22Rv1 (cell line): ENCODE data around the gene CACNA1C.

ENCODE experiments used
- H3K27ac ChIP-seq: fragments of 450-650 bp; 2 replicates; pipeline ENCODE4 v1.5.1; 2017
- ZFX ChIP-seq: fragments of 450-650 bp; IDR thresholded peaks from 2 replicates; pipeline ENCODE4 v1.6.1; 2017; ENCODE audit warnings: antibody characterized with exemption, borderline replicate concordance
- TF ChIP-seq, protein P1 (sequence below): fragments of 450-650 bp; IDR thresholded peaks from 2 replicates; pipeline ENCODE4 v1.5.1; 2017; ENCODE audit warnings: mild to moderate bottlenecking

Gene CACNA1C

DNA sequence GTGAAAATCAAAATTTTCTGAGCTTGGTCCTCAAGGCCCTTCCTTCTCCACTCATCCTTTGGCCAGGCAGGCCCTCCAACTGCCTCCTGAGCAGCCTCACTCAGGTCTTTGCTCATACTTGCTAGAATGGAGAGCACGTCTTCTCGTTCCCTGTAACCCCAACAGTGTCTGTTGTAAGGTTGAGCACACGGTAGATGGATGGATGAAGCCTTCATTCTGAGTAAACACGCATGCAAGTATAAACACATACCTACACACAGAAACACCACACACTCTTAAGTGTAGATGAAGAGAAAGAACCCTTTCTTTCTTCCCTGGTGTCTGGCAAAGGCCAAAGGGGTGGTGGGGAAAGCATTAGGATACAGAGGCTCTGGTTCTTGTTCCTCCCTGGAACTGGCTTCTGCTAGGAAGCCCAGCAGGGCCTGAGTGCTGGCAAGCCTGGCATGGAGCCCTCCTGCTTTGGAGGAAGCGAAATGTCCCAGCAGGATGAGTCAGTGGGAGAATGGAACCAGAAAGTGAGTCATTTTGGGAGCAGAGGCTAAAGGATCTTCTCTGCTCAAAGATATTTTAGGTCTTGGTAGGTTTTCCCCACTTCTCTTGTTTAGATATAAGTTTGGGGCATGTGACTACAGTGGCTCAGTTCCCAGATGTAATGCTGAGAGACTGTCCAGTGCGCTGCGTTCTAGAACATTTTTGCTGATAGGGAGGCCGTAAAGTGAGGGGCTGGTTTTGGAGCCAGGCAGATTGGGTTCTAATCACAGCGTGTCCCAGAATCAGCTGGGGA lies 127.4 kb downstream of the CACNA1C start:
- H3K27ac ChIP-seq, result no peak overlapping the region
- TF ChIP-seq ZFX, result no peak
- TF ChIP-seq, protein P1, sequence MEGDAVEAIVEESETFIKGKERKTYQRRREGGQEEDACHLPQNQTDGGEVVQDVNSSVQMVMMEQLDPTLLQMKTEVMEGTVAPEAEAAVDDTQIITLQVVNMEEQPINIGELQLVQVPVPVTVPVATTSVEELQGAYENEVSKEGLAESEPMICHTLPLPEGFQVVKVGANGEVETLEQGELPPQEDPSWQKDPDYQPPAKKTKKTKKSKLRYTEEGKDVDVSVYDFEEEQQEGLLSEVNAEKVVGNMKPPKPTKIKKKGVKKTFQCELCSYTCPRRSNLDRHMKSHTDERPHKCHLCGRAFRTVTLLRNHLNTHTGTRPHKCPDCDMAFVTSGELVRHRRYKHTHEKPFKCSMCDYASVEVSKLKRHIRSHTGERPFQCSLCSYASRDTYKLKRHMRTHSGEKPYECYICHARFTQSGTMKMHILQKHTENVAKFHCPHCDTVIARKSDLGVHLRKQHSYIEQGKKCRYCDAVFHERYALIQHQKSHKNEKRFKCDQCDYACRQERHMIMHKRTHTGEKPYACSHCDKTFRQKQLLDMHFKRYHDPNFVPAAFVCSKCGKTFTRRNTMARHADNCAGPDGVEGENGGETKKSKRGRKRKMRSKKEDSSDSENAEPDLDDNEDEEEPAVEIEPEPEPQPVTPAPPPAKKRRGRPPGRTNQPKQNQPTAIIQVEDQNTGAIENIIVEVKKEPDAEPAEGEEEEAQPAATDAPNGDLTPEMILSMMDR, result no peak

DNA sequence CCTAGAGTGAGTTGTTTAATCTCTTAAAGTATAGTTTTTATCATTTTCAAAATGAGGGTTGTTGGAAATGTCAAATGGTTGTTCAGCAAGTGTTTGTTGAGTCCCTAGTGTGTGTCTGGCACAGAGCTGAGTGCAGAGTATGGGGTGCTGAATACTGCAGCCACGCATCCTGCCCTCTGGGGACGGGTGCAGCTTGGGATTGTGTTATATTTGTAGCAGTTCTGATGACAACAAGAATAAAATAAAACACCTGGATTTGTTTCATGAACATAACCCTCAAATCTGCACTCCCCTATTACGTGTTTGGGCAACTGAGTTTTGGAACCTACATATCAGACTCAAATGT lies 127.9 kb downstream of the CACNA1C start:
- no peak overlapping the region for H3K27ac ChIP-seq
- no peak for TF ChIP-seq ZFX
- TF ChIP-seq, protein P1, result no peak

DNA sequence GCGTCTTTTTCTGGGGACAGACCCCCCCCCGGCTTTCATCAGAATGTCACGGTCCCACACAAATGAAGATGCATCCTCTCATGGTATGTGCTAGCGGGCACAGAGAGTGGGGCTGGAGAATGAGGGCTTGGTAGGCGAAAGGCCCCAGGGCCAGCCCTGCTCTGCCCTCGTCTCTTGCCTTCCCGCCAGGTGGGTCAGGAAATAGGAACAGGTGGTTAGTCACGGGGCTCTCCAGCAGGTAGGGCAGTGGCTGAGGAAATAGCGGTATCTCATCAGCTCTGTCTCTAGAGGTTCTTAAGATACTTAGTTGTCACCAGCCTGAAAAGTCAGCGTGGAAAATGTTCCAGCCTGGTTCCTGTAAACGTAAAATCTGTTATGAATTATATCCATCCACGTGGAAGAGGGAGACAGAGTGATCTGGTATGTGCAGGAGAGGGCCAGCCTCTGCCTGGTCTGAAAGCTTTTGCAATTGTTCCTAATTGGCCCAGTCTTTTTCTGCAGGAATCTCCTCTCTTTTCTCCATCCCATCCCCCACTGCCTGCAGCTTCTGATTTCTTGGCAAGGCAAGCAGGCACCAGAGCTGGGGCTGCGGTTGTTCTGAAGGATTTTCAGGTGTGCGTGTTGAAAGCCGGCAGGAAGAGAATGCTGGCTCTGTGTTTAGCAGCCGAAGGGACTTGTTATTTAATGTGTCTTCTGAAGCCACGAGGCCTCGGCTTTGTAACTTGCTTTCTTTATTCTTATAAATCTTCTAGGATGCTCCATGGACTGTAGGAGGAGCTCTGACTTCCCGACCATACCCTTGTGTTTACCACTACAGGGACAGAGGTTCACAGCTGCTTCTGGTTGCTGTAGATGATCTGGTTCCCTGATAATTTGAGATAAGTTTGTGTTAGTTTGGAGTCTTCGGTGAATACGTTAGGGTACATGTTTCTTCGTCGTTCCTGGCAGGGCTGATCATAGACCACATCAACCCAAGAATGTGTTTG lies 131.1 kb downstream of the CACNA1C start:
- no peak overlapping the region for H3K27ac ChIP-seq
- TF ChIP-seq, protein P1, result peak; percentile 14; the same call in 1 of the 2 replicates
- TF ChIP-seq ZFX, result no peak

DNA sequence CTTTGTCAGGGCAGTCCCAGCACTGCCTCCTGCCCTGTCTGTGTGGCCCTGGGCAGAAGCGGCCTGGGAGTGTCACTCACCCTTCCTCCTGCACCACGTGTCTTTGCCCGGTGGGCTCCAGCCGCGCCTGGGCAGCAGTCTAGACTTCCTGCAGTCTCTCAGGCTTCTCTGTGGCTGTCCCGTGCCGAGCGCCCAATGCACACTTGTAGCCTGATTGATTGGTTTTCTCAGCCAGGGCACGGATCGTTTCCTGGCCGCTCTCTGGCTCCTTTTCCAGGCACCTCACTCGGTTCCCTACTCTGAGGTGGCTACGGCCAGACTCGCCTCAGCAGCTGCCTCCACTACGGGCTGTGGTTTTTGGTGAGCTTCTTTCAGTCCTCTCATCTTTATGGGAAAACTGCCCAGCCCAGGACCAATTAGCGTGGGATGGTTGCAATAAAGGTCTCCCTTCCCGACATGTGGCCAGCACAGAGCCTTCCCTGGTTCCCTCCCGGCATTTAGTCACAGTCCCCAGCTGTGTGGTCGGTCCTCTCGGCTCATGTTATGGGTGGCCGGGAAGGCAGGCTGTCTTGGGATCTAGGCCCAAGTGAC lies 133.1 kb downstream of the CACNA1C start:
- no peak overlapping the region for H3K27ac ChIP-seq
- TF ChIP-seq, protein P1, result no peak
- no peak for TF ChIP-seq ZFX

DNA sequence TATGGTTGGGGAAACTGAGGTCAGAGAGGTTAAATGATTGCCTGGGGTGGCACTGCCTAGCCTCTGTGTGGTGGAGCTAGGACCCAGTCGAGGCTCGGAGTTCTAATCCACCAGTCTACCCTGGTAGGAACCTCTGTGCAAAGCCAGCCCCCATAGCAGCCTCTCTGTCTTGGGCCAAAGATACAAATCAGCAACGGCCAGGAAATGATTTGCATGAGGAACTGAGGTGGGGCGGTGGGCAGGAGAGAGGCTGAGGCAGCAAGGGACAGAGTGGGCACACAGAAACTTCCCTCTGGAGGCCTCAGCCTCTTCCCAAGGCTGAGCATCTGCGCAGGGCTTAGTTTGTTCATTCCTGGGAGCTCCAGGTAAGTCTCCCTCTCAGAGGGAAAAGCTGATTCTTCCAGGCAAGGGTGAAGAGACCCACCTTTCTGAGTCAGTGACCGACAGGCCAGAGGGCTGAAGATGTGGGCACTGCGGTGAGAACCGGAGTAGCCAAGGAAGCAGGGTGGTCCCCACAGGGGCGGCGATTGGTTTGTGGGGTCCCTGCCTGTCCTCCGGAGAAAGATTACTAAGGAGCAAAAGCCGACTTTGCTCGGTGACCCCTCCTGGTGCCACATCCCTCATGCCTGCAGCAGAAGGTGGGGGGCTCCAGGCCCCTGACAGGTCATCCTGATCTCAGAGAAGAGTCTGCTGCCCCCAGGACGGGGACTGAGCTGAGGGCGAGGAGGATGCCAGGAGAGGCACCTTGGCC lies 134.6 kb downstream of the CACNA1C start:
- no peak overlapping the region for H3K27ac ChIP-seq
- TF ChIP-seq, protein P1, result no peak
- no peak for TF ChIP-seq ZFX

DNA sequence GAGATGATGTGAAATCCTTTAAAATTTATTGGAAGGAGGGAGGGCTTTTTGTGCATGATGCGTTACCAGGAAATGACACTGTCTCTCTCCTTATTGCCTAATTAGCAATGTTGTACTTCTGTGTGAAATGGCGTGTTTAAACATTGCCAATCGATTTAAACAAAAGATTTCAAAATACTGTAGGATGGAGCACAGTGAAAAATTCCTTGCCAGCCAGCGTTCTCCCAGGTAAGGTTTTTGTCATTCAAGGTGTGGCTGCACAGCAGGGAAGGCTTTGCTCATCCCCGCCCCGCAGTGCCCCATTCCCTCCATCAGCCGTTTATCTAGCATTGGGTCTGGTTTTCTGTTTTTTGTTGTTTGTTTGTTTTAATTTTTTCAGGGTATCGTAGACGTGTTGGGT lies 137.3 kb downstream of the CACNA1C start:
- TF ChIP-seq, protein P1, result no peak
- no peak for TF ChIP-seq ZFX
- H3K27ac ChIP-seq, result no peak overlapping the region
